Peyer's patch (tissue), 4 donors: Measurements from ENCODE around the gene PDXK. TPM values are rescaled to one million over a fixed set of nuclear protein-coding genes. Genes with fewer than 3 reads are reported as not detected.
A peak's percentile ranks its signal among the peaks of the same experiment; 100 is the strongest.

ENCODE experiments used
- DNase-seq, 3 donors: peaks; one replicate each; pipeline ENCODE4 v3.0.0-alpha.2; 2017 to 2019
- H3K27ac ChIP-seq, 4 donors: fragments of 200-600 bp; sonication (generic); one replicate each; pipeline ENCODE4 v1.5.1; 2016 to 2019
- H3K27me3 ChIP-seq, 2 donors: fragments of 200-600 bp; sonication (generic); one replicate each; pipeline ENCODE4 v1.5.1; 2019
- H3K36me3 ChIP-seq, 3 donors: fragments of 200-600 bp; sonication (generic); one replicate each; pipeline ENCODE4 v1.5.1; 2016 to 2019
- H3K4me1 ChIP-seq, 4 donors: fragments of 200-600 bp; sonication (generic); one replicate each; pipeline ENCODE4 v1.5.1; 2016 to 2019
- H3K4me3 ChIP-seq, 4 donors: fragments of 200-600 bp; sonication (generic); 1 replicate in 3 of 4; 2 replicates in 1 of 4; pipeline ENCODE4 v1.5.1; 2016 to 2019; ENCODE audit warnings: mild to moderate bottlenecking in 1 of 4
- H3K9me3 ChIP-seq, 4 donors: fragments of 200-600 bp; sonication (generic); one replicate each; pipeline ENCODE4 v1.5.1; 2016 to 2019; ENCODE audit warnings: mild to moderate bottlenecking in 1 of 4
- POLR2A ChIP-seq, 2 donors: fragments of 450-650 bp; IDR thresholded peaks; one replicate each; pipeline ENCODE4 v1.5.1; 2017; ENCODE audit warnings: antibody characterized with exemption in 2 of 2, mild to moderate bottlenecking in 2 of 2, moderate library complexity in 2 of 2
- total RNA-seq, 4 donors: library from RNA; depleted of rRNA; stranded (reverse); fragments of >200 nt; gene quantifications; one replicate each; pipeline ENCODE4 v1.1.0, GENCODE V29; 2016
- TF ChIP-seq, protein P1 (sequence below), 6 experiments: fragments of 450-650 bp in 4 of 6; fragments of 200-600 bp in 2 of 6; sonication (generic) in 1 of 6; IDR thresholded peaks; one replicate each; pipeline ENCODE4 v1.5.1; 2017 to 2019; ENCODE audit warnings: antibody characterized with exemption in 6 of 6, mild to moderate bottlenecking in 3 of 6, moderate library complexity in 1 of 6

The PDXK gene
- total RNA-seq, 4 donors from 2014 or later: 83.3 to 206 (median 152) TPM

DNA sequence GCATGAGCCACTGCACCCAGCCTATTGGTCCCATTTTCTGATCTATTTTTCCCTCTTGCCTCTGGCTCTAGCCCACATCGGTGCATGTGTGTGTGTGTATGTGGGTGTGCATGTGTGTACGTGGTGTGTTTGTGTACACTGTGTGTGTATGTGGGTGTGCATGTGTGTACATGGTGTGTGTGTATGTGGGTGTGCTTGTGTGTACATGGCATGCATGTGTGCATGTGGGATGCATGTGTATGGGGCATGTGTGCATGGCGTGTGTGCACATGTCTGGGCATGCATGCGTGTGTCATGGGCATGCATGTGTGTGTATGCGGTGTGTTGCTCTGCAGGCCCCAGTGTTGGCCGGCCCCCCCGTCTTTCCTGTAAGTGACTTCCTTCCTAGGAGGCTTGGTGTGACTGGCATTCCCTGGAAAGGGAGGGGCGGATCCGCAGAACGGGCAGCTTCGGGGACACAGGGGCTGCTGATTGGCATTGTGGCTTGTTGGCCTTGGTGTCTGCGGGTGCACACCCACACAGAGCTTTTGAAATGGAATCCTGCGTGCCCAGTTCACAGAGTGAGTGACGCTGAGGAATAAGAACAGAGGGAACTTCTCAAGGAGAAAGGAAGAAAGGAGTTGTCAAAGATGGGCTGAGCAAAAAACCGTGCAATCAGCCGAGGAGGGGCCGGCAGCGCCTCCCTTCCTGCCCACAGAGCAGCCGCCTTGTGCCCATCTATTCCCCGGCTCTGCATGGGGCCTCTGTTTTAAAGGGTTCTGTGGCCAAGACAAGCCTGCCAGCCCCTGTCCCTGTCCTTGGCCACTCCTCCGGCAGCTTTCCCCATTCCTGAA, 8.0 kb downstream of the PDXK start:
- Histone ChIP-seq H3K9me3 (no peaks in the 10 kb centered on the region), H3K4me3 (no peak overlapping the region), H3K27ac (peak overlapping the region in 3 of 4 donors; percentile 74 to 84 (median 80)), H3K27me3 (no peaks in the 10 kb centered on the region), H3K4me1 (peaks cover 3 to 69% (median 23%) of the 10 kb centered on the region in 4 donors), H3K36me3 (peaks cover 0 to 8% (median 0%) of the 10 kb centered on the region in 3 donors)
- no peak for DNase-seq
- TF ChIP-seq, protein P1, sequence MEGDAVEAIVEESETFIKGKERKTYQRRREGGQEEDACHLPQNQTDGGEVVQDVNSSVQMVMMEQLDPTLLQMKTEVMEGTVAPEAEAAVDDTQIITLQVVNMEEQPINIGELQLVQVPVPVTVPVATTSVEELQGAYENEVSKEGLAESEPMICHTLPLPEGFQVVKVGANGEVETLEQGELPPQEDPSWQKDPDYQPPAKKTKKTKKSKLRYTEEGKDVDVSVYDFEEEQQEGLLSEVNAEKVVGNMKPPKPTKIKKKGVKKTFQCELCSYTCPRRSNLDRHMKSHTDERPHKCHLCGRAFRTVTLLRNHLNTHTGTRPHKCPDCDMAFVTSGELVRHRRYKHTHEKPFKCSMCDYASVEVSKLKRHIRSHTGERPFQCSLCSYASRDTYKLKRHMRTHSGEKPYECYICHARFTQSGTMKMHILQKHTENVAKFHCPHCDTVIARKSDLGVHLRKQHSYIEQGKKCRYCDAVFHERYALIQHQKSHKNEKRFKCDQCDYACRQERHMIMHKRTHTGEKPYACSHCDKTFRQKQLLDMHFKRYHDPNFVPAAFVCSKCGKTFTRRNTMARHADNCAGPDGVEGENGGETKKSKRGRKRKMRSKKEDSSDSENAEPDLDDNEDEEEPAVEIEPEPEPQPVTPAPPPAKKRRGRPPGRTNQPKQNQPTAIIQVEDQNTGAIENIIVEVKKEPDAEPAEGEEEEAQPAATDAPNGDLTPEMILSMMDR (IDR thresholded peaks at IDR 0.05): no peak
- no peak for TF ChIP-seq POLR2A (IDR thresholded peaks at IDR 0.05)

DNA sequence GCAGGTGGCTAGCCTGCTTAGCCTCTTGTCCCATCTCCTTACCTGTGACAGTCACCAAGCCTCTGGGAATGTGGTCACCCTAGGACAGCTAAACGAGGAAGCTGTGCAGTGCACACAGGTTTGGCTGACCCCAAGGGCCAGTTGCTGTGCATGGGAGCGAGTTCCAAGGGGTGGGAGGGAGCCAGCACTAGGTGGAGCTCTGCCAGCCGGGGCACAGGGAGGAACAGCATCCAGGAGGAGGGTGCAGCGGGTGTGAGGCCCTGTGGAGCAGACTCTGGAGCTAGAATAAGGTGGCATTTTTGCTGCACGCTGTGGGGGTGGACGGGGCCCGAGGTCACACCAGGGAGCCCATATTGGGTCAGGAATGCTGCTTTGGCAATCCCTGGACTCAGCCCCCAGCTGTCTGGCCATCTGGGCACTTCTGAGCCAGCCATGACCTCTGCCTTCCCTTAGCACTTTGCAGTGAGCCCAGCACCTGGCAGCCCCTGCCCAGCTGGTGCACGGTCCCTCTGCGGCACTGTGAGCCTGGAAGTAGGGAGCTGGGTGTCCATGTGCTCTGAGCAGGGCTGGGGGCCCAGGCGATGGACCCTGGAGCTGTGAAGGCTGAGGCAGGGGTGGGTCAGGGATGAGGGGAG, 8.7 kb downstream of the PDXK start:
- Histone ChIP-seq H3K4me1 (peaks cover 3 to 71% (median 23%) of the 10 kb centered on the region in 4 donors), H3K27ac (peak overlapping the region; percentile 50 to 84 (median 77)), H3K36me3 (peaks cover 0 to 8% (median 0%) of the 10 kb centered on the region in 3 donors), H3K4me3 (peak overlapping the region in 3 of 4 donors; percentile 52 to 57 (median 55)), H3K9me3 (no peaks in the 10 kb centered on the region), H3K27me3 (no peaks in the 10 kb centered on the region)
- DNase-seq: peak in 1 of 3 donors; percentile 67
- TF ChIP-seq, protein P1 (IDR thresholded peaks at IDR 0.05): no peak
- no peak for TF ChIP-seq POLR2A (IDR thresholded peaks at IDR 0.05)

DNA sequence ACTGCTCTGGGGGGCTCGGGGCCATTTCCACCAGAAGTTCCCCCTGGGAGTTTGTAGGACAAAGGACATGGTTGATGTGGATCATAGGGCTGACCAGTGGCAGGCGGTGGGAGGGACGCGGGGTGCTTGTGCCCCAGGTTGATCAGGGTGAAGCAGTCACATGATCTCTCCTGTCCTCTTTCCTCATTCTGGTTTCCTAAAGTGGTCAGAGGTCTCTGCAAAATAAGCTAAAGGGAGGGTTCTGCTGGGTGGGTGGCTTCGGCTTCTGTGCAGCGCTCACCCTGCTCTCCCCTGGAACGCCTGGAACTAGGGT, 9.2 kb downstream of the PDXK start:
- peaks cover 3 to 76% (median 23%) of the 10 kb centered on the region in 4 donors for H3K4me1 ChIP-seq
- H3K27me3 ChIP-seq: no peaks in the 10 kb centered on the region
- peak in 1 of 3 donors; percentile 67 for DNase-seq
- H3K27ac ChIP-seq: peak overlapping the region; percentile 50 to 84 (median 77)
- peak overlapping the region; percentile 34 to 57 (median 54) for H3K4me3 ChIP-seq
- no peak for TF ChIP-seq POLR2A (IDR thresholded peaks at IDR 0.05)
- TF ChIP-seq, protein P1 (IDR thresholded peaks at IDR 0.05): no peak
- peaks cover 0 to 8% (median 0%) of the 10 kb centered on the region in 3 donors for H3K36me3 ChIP-seq
- no peaks in the 10 kb centered on the region for H3K9me3 ChIP-seq

DNA sequence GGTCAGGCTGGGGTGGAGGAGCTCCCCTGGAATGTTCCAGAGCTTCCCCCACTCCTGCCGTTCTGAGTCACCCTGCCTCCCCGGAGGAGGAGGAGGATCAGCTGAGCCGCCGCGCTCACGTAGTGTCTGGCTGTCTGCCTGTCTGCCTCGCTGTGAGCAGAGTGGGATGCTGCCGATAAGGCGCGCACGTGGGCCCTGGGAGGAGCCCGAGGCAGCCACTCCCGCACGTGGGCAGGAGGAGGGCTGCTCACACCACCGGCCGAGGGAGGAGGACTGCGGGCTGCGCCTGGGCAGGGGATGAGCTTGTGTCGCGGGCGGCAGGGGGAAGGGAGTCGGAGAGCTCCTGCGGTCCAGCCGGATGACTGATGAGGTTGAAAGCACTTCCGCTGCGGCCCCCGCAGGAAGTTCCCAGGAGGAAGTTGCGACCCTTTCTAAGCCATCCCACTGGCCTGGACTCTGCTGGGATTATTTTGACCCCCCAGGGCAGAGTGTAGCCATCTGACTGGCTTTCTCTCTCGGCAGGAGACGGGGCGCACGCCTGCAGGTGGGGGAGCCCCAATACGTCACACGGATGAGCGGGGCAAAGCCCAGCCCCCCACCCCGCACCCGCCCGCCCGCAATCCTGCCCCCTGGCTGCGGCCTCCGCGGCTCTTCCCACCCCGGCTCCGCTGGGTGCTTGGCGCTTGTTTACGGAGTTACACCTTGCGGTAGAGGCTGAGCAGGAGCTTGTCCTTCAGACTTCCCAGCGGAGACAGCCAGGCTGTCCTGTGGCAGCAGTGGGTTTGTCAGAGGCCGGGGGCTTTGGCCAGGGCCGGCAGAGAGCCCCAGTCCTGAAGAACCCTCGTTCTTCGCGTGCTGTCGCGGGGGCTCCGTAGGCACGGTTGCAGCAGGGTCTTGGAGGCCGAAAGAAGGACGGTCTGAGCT, 9.8 kb downstream of the PDXK start:
- Histone ChIP-seq H3K4me1 (peaks cover 6 to 82% (median 23%) of the 10 kb centered on the region in 4 donors), H3K36me3 (peaks cover 0 to 7% (median 0%) of the 10 kb centered on the region in 3 donors), H3K27me3 (no peaks in the 10 kb centered on the region), H3K9me3 (no peaks in the 10 kb centered on the region), H3K4me3 (peak overlapping the region; percentile 34 to 57 (median 54)), H3K27ac (peak overlapping the region; percentile 64 to 84 (median 77))
- TF ChIP-seq POLR2A (IDR thresholded peaks at IDR 0.05): peak in 1 of 2 donors; percentile 62
- TF ChIP-seq, protein P1 (IDR thresholded peaks at IDR 0.05): peak in 2 of 6 experiments; percentile 6 to 17
- DNase-seq: peak; percentile 76 to 93 (median 91)

DNA sequence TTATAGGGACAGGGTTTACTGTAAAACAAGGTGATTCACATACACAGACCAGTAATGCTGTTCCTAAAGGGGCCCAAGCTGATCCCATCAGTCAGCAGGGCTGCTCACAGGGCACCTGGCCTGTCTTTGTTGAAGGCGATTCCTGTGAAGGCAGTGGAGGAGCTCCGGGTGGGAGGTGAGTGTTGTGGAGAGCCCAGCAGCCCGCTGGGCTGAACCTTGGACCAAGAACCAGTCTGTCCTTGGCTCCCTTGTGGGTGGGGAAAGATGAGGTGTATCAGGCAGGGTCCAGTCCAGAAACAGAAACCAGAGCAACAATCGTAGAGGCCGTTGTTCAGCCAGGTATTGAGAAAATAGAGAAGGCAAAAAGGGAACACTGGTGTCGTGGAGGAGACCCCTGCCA, 12.5 kb downstream of the PDXK start:
- Histone ChIP-seq H3K4me1 (peaks cover 6 to 80% (median 19%) of the 10 kb centered on the region in 4 donors), H3K36me3 (peaks cover 0 to 16% (median 0%) of the 10 kb centered on the region in 3 donors), H3K27me3 (no peaks in the 10 kb centered on the region), H3K9me3 (no peaks in the 10 kb centered on the region), H3K4me3 (peak overlapping the region in 2 of 4 donors; percentile 31 to 35), H3K27ac (peak overlapping the region in 3 of 4 donors; percentile 67 to 85 (median 84))
- peak in 2 of 3 donors; percentile 79 to 83 for DNase-seq
- TF ChIP-seq, protein P1 (IDR thresholded peaks at IDR 0.05): no peak
- peak; percentile 49 to 71 for TF ChIP-seq POLR2A (IDR thresholded peaks at IDR 0.05)
